ENCODE measurements around the gene CTSW.

GRCh38 chr11:65903715-65904114 is 24.1 kb downstream of the CTSW start:
- TF ChIP-seq CTCF (IDR thresholded peaks at IDR 0.05) = no peak
- TF ChIP-seq POLR2A (IDR thresholded peaks at IDR 0.05) = no peak
- no peak for TF ChIP-seq EP300 (IDR thresholded peaks at IDR 0.05)
